GM12891 (cell line): Measurements from ENCODE around the gene CDH4.

ENCODE experiments used
- DNase-seq: peaks from one replicate; pipeline ENCODE4 v3.0.0; 2011; ENCODE audit warnings: low spot score; ENCODE audit not compliant: insufficient read length
- FAIRE-seq: peaks from 2 replicates; lab custom pipeline; 2011; peaks lifted over from hg19 to GRCh38; lab: Jason Lieb, UNC
- PAX5 ChIP-seq: IDR thresholded peaks from 2 replicates; pipeline ENCODE4 v1.6.1; 2011; ENCODE audit warnings: low read length, moderate library complexity, mild to moderate bottlenecking; ENCODE audit not compliant: insufficient read depth, severe bottlenecking
- POLR2A ChIP-seq: IDR thresholded peaks from 2 replicates; pipeline ENCODE4 v1.6.1; 2011; ENCODE audit warnings: low read depth, low read length, control low read depth
- POLR2AphosphoS5 ChIP-seq: IDR thresholded peaks from 2 replicates; pipeline ENCODE4 v1.6.1; 2011; ENCODE audit warnings: low read depth, low read length, control low read depth
- POU2F2 ChIP-seq: IDR thresholded peaks from 2 replicates; pipeline ENCODE4 v1.6.1; 2011; ENCODE audit warnings: low read depth, mild to moderate bottlenecking, control low read depth, low read length, moderate library complexity
- SPI1 ChIP-seq: IDR thresholded peaks from 2 replicates; pipeline ENCODE4 v1.6.1; 2011; ENCODE audit warnings: low read depth, low read length, control low read depth
- TAF1 ChIP-seq: IDR thresholded peaks from 2 replicates; pipeline ENCODE4 v1.6.1; 2011; ENCODE audit warnings: low read depth, low read length, control low read depth

The CDH4 gene

GRCh38 chr20:61360296-61360695, 108.2 kb downstream of the CDH4 start:
- FAIRE-seq (no peak), DNase-seq (no peak)
- TF ChIP-seq SPI1: no peak
- no peak for TF ChIP-seq PAX5
- no peak for TF ChIP-seq POLR2A
- TF ChIP-seq POLR2AphosphoS5: no peak
- TF ChIP-seq POU2F2: no peak
- no peak for TF ChIP-seq TAF1

- DNase-seq (no peak), FAIRE-seq (no peak)
- TF ChIP-seq POLR2AphosphoS5 (no peak), POU2F2 (no peak), POLR2A (no peak), PAX5 (no peak)
Measured at GRCh38 chr20:61360940-61361339, 108.9 kb downstream of the CDH4 start.

GRCh38 chr20:61361501-61361900, 109.4 kb downstream of the CDH4 start:
- no peak for DNase-seq
- TF ChIP-seq TAF1: no peak
- TF ChIP-seq PAX5: no peak
- no peak for TF ChIP-seq POLR2AphosphoS5
- TF ChIP-seq POLR2A: no peak
- no peak for TF ChIP-seq SPI1
- no peak for TF ChIP-seq POU2F2
- FAIRE-seq: no peak

- DNase-seq: no peak
- FAIRE-seq: no peak
- no peak for TF ChIP-seq POLR2AphosphoS5
- no peak for TF ChIP-seq PAX5
- TF ChIP-seq POLR2A: no peak
- TF ChIP-seq TAF1: no peak
- TF ChIP-seq POU2F2: no peak
- TF ChIP-seq SPI1: no peak
Measured at GRCh38 chr20:61364147-61364546, 112.1 kb downstream of the CDH4 start.

GRCh38 chr20:61366914-61367313, 114.9 kb downstream of the CDH4 start:
- FAIRE-seq (no peak), DNase-seq (no peak)
- no peak for TF ChIP-seq SPI1
- no peak for TF ChIP-seq POLR2AphosphoS5

- DNase-seq (no peak), FAIRE-seq (no peak)
- no peak for TF ChIP-seq SPI1
- no peak for TF ChIP-seq POLR2AphosphoS5
- TF ChIP-seq PAX5: no peak
- no peak for TF ChIP-seq TAF1
- no peak for TF ChIP-seq POU2F2
- TF ChIP-seq POLR2A: no peak
Measured at GRCh38 chr20:61369731-61370520, 117.9 kb downstream of the CDH4 start.

GRCh38 chr20:61370841-61371303, 118.8 kb downstream of the CDH4 start:
- DNase-seq: no peak
- no peak for FAIRE-seq
- TF ChIP-seq POLR2AphosphoS5: no peak
- no peak for TF ChIP-seq SPI1
- TF ChIP-seq TAF1: no peak
- TF ChIP-seq PAX5: no peak
- TF ChIP-seq POU2F2: no peak

- DNase-seq (no peak), FAIRE-seq (no peak)
- TF ChIP-seq SPI1: no peak
- TF ChIP-seq PAX5: no peak
- TF ChIP-seq POLR2A: no peak
- TF ChIP-seq TAF1: no peak
- no peak for TF ChIP-seq POU2F2
- no peak for TF ChIP-seq POLR2AphosphoS5
Measured at GRCh38 chr20:61371501-61372136, 119.6 kb downstream of the CDH4 start.

- DNase-seq: no peak
- TF ChIP-seq POU2F2: no peak
- TF ChIP-seq POLR2AphosphoS5: no peak
- no peak for TF ChIP-seq TAF1
- TF ChIP-seq PAX5: no peak
- no peak for TF ChIP-seq SPI1
- no peak for TF ChIP-seq POLR2A
- no peak for FAIRE-seq
Measured at GRCh38 chr20:61372137-61373054, 120.3 kb downstream of the CDH4 start.

- FAIRE-seq: no peak
- DNase-seq: no peak
- no peak for TF ChIP-seq PAX5
- TF ChIP-seq POLR2AphosphoS5: no peak
- no peak for TF ChIP-seq POU2F2
- no peak for TF ChIP-seq SPI1
- no peak for TF ChIP-seq TAF1
- no peak for TF ChIP-seq POLR2A
Measured at GRCh38 chr20:61373055-61373399, 121.0 kb downstream of the CDH4 start.
